Ishikawa (cell line): Measurements from ENCODE around the gene DUSP12.

ENCODE experiments used
- CEBPB ChIP-seq: IDR thresholded peaks from 2 replicates; pipeline ENCODE4 v1.6.1; 2012
- CREB1 ChIP-seq: IDR thresholded peaks from 2 replicates; pipeline ENCODE4 v1.6.1; 2012; ENCODE audit warnings: low read depth
- EGR1 ChIP-seq: IDR thresholded peaks from 2 replicates; pipeline ENCODE4 v1.6.1; 2012
- EP300 ChIP-seq: IDR thresholded peaks from 2 replicates; pipeline ENCODE4 v1.6.1; 2012; ENCODE audit warnings: borderline replicate concordance
- FOXM1 ChIP-seq: IDR thresholded peaks from 2 replicates; pipeline ENCODE4 v1.6.1; 2012; ENCODE audit warnings: low read depth, borderline replicate concordance
- NFIC ChIP-seq: IDR thresholded peaks from 2 replicates; pipeline ENCODE4 v1.6.1; 2012
- RAD21 ChIP-seq: IDR thresholded peaks from 2 replicates; pipeline ENCODE4 v1.6.1; 2012; ENCODE audit warnings: low read depth
- TAF1 ChIP-seq: IDR thresholded peaks from 2 replicates; pipeline ENCODE4 v1.6.1; 2012; ENCODE audit warnings: low read depth, mild to moderate bottlenecking
- TCF12 ChIP-seq: IDR thresholded peaks from 2 replicates; pipeline ENCODE4 v1.6.1; 2012; ENCODE audit warnings: low read depth
- TEAD4 ChIP-seq: IDR thresholded peaks from 2 replicates; pipeline ENCODE4 v1.6.1; 2012
- USF1 ChIP-seq: IDR thresholded peaks from 2 replicates; pipeline ENCODE4 v1.6.1; 2012
- YY1 ChIP-seq: IDR thresholded peaks from 2 replicates; pipeline ENCODE4 v1.6.1; 2012; ENCODE audit warnings: low read depth
- ZBTB7A ChIP-seq: IDR thresholded peaks from 2 replicates; pipeline ENCODE4 v1.6.1; 2012; ENCODE audit warnings: low read depth
- TF ChIP-seq, protein P1 (sequence below): IDR thresholded peaks from 2 replicates; pipeline ENCODE4 v1.6.1; 2012
- TF ChIP-seq, protein P2 (sequence below): IDR thresholded peaks from 2 replicates; pipeline ENCODE4 v1.6.1; 2012; ENCODE audit warnings: low read depth, mild to moderate bottlenecking

The DUSP12 gene

GRCh38 chr1:161763522-161764098 is 14.0 kb downstream of the DUSP12 start:
- TF ChIP-seq EP300 (no peak), RAD21 (no peak), FOXM1 (no peak), EGR1 (no peak), CEBPB (no peak), USF1 (no peak), ZBTB7A (no peak), NFIC (no peak), TEAD4 (no peak), YY1 (no peak), TCF12 (no peak), CREB1 (no peak), TAF1 (no peak)
- TF ChIP-seq, protein P1, sequence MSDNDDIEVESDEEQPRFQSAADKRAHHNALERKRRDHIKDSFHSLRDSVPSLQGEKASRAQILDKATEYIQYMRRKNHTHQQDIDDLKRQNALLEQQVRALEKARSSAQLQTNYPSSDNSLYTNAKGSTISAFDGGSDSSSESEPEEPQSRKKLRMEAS: no peak
- TF ChIP-seq, protein P2, sequence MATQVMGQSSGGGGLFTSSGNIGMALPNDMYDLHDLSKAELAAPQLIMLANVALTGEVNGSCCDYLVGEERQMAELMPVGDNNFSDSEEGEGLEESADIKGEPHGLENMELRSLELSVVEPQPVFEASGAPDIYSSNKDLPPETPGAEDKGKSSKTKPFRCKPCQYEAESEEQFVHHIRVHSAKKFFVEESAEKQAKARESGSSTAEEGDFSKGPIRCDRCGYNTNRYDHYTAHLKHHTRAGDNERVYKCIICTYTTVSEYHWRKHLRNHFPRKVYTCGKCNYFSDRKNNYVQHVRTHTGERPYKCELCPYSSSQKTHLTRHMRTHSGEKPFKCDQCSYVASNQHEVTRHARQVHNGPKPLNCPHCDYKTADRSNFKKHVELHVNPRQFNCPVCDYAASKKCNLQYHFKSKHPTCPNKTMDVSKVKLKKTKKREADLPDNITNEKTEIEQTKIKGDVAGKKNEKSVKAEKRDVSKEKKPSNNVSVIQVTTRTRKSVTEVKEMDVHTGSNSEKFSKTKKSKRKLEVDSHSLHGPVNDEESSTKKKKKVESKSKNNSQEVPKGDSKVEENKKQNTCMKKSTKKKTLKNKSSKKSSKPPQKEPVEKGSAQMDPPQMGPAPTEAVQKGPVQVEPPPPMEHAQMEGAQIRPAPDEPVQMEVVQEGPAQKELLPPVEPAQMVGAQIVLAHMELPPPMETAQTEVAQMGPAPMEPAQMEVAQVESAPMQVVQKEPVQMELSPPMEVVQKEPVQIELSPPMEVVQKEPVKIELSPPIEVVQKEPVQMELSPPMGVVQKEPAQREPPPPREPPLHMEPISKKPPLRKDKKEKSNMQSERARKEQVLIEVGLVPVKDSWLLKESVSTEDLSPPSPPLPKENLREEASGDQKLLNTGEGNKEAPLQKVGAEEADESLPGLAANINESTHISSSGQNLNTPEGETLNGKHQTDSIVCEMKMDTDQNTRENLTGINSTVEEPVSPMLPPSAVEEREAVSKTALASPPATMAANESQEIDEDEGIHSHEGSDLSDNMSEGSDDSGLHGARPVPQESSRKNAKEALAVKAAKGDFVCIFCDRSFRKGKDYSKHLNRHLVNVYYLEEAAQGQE: no peak

DNA sequence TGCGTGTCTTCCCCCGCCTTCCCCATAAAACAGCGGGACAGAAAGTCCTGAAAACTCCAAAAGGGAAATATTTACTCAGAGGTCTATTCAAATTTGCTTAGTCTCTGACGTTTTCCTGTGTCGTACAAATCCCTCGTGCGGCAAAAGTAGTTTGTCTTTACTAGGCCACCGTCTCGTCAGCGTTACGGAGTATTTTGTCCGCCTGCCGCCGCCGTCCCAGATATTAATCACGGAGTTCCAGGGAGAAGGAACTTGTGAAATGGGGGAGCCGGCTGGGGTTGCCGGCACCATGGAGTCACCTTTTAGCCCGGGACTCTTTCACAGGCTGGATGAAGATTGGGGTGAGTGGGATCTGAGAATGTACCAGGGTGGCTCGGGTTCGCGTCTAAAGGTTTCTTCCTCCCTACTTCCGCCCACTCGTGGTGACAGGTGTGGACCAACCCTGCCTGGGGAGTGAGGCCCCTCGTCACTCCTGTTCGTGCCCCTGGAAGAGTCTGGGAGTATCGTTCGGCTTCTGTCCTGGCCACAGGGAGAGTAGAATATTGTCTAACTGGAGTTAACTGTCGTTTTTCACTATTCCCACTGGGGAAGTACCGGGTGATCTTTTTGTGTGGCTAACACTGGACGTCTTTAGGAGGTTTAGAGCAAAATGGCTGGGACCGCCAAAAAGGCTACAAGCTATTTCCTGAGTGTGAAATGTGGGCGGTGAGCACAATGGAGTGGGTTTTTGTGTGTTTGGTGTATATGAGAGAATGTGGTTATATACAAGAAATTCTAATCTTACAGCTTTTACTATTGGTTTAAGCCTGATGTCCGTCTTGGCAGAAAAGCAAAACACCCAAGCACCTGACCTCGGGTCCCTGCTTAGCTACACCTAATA is 16.8 kb downstream of the DUSP12 start, which contains the start of gene ATF6:
Gene ATF6 (plus strand): TSS at position 219 of the 880 bp plus-strand sequence. CDS start 41 bp downstream, at position 260.
- TF ChIP-seq TEAD4: peak; percentile 16; the same call in 1 of the 2 replicates
- TF ChIP-seq CREB1: peak; percentile 83
- TF ChIP-seq, protein P2: no peak
- TF ChIP-seq EGR1: no peak
- no peak for TF ChIP-seq ZBTB7A
- no peak for TF ChIP-seq CEBPB
- peak; percentile 59; the same call in 1 of the 2 replicates for TF ChIP-seq TAF1
- no peak for TF ChIP-seq RAD21
- TF ChIP-seq USF1: peak; percentile 31; the same call in 1 of the 2 replicates
- peak; percentile 66; the same call in 1 of the 2 replicates for TF ChIP-seq YY1
- peak; percentile 70 for TF ChIP-seq TCF12
- TF ChIP-seq, protein P1: peak; percentile 78
- 0 out of 2 replicates have a peak, but pooled peaks have one; percentile 34 for TF ChIP-seq FOXM1
- TF ChIP-seq NFIC: 0 out of 2 replicates have a peak, but pooled peaks have one; percentile 9
- TF ChIP-seq EP300: peak; percentile 14; the same call in 1 of the 2 replicates

DNA sequence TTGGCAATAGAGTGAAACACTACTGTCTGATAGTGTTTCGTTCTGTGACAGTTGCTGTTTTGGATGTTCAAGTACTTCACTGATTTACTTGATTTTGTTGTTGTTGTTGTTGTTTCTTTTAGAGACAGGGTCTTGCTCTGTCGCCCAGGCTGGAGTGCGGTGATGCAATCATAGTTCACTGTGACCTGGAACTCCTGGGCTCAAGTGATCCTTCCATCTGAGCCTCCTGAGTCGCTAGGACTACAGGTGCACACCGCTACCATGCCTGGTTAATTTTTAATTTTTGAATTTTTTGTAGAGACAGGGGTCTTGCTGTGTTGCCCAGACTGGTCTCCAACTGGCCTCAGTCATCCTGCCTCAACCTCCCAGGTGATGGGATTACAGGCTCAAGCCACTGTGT is 18.9 kb downstream of the DUSP12 start:
- no peak for TF ChIP-seq EGR1
- TF ChIP-seq, protein P2: no peak
- TF ChIP-seq, protein P1: no peak
- TF ChIP-seq NFIC: no peak
- no peak for TF ChIP-seq TEAD4
- no peak for TF ChIP-seq EP300
- TF ChIP-seq FOXM1: no peak
